Measurements from ENCODE around the gene VCL.

DNA sequence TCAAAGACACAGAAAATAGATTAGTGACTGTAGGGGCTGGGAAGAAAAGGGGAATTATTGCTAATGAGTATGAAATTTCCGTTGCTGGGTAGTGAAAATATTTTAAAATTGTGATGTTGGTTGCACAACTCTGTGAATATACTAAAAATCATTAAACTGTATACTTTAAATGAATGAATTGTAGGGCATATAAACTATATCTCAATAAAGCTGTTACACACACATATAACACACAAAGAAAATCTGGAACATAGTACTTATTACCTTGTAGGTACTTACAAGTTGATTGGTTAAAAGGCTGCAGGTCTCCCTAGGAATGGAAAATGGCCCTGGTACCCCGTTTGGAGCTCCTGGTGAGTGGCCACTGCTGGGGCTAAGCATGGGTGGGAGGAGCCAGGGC is 27.1 kb upstream of the VCL start:
- TF ChIP-seq EP300 (IDR thresholded peaks at IDR 0.05; ENCODE audit: borderline replicate concordance) (no peak), CEBPB (IDR thresholded peaks at IDR 0.05) (no peak), NFIC (IDR thresholded peaks at IDR 0.05) (no peak), YY1 (IDR thresholded peaks at IDR 0.05; ENCODE audit: low read depth) (no peak), TAF1 (IDR thresholded peaks at IDR 0.05; ENCODE audit: low read depth) (no peak), TEAD4 (IDR thresholded peaks at IDR 0.05) (no peak), EGR1 (IDR thresholded peaks at IDR 0.05) (no peak), ZBTB7A (IDR thresholded peaks at IDR 0.05; ENCODE audit: low read depth) (no peak), FOXM1 (IDR thresholded peaks at IDR 0.05; ENCODE audit: borderline replicate concordance, low read depth) (no peak)
